Right lobe of liver (tissue), 6 donors: ENCODE measurements around the gene TEX261. TPM values are rescaled to one million over a fixed set of nuclear protein-coding genes. Genes with fewer than 3 reads are reported as not detected.
"Not testable (repeated sequence)": the region's sequence is repeated elsewhere in the genome, so short reads cannot be mapped to it uniquely, and the experiment has no call there.

ENCODE experiments used
- ATAC-seq, 4 donors: fragments of 200-7000 bp; cut with Tn5 transposase; one replicate each; pipeline ENCODE4 v1.9.1; 2020; ENCODE audit warnings: mild to moderate bottlenecking in 4 of 4, moderate library complexity in 4 of 4
- DNase-seq, 3 donors: peaks; one replicate each; pipeline ENCODE4 v3.0.0-alpha.2; 2020
- H3K27ac ChIP-seq, 3 donors: fragments of 200-600 bp; one replicate each; pipeline ENCODE4 v1.8.0; 2022
- H3K27me3 ChIP-seq, 2 donors: fragments of 200-600 bp; one replicate each; pipeline ENCODE4 v1.8.0; 2022
- H3K36me3 ChIP-seq, 4 donors: fragments of 200-600 bp; sonication (generic) in 1 of 4; one replicate each; pipeline versions ENCODE4 v1.5.1 to v1.8.0; 2017 to 2022; ENCODE audit warnings: control low read depth in 1 of 4
- H3K4me1 ChIP-seq, 4 donors: fragments of 200-600 bp; sonication (generic) in 1 of 4; one replicate each; pipeline versions ENCODE4 v1.5.1 to v1.8.0; 2017 to 2022; ENCODE audit warnings: control low read depth in 1 of 4
- H3K4me3 ChIP-seq, 3 donors: fragments of 200-600 bp; one replicate each; pipeline ENCODE4 v1.8.0; 2022
- H3K9me3 ChIP-seq, 4 donors: fragments of 200-600 bp; sonication (generic) in 1 of 4; one replicate each; pipeline versions ENCODE4 v1.5.1 to v1.8.0; 2017 to 2022; ENCODE audit warnings: control low read depth in 1 of 4
- CTCF ChIP-seq, 4 donors: fragments of 200-600 bp in 3 of 4; fragments of 450-650 bp in 1 of 4; IDR thresholded peaks; one replicate each; pipeline versions ENCODE4 v1.5.1 to v1.8.0; 2016 to 2022; ENCODE audit warnings: antibody characterized with exemption in 4 of 4, mild to moderate bottlenecking in 2 of 4
- POLR2A ChIP-seq: fragments of 450-650 bp; IDR thresholded peaks from one replicate; pipeline ENCODE4 v1.6.1; 2017; ENCODE audit warnings: antibody characterized with exemption, mild to moderate bottlenecking
- WGBS: methylation state at CpG from one replicate; pipeline ENCODE4 v1.1.6; 2018; ENCODE audit warnings: low coverage, low lambda C conversion rate; ENCODE audit not compliant: insufficient coverage; ENCODE audit errors: missing lambda C conversion rate; 5-methylcytosine and 5-hydroxymethylcytosine counted together
- intact Hi-C, 2 donors: fragments of 100-400 bp; cut with DNase I; formaldehyde crosslinking; loops; one replicate each; pipeline versions ENCODE4 v1.11.2 to v1.14.1; 2022
- total RNA-seq, 6 experiments: library from RNA; depleted of rRNA in 2 of 6; stranded (reverse); fragments of >200 nt in 2 of 6; fragmentation: NEBNext Ultra II Directional in 3 of 6; extraction: Animal tissue kit (Norgen Biotek cat#: 25700) in 3 of 6; gene quantifications; one replicate each; pipeline versions ENCODE4 v1.1.0 to v1.2.4, GENCODE V29; 2016 to 2023
- donor health status: DM: no; HTN: yes; CAD: no.
- donor health status: DM: no; HTN: no; CAD: no.
- donor health status: DM: no; HTN: no; CAD: no.
- donor health status: DM: no; HTN: yes; CAD: no.
- donor health status: DM: no; HTN: yes; CAD: no.

TEX261 gene
- total RNA-seq, 6 experiments from 2014 or later = 26.5 to 33.2 (median 27.1) TPM

- no peaks in the 10 kb centered on the region for H3K9me3 ChIP-seq
- no peaks in the 10 kb centered on the region for H3K4me1 ChIP-seq
- H3K27ac ChIP-seq = no peak overlapping the region
- H3K27me3 ChIP-seq = no peaks in the 10 kb centered on the region
- H3K4me3 ChIP-seq = peak overlapping the region in 1 of 3 donors; percentile 44
- no peaks in the 10 kb centered on the region for H3K36me3 ChIP-seq
- peak; percentile 78 to 84 (median 80) for DNase-seq
- no peak for TF ChIP-seq POLR2A
- TF ChIP-seq CTCF (IDR thresholded peaks at IDR 0.05) = peak; percentile 71 to 93 (median 92)
- ATAC-seq = peak; percentile 86 to 97 (median 94)
- intact Hi-C loops = no loop called here
- WGBS = 14% methylated on average over 19 of the region's 21 CpGs
Observed at GRCh38 chr2:71000780-71001591, 6.3 kb upstream of the TEX261 start.

- H3K9me3 ChIP-seq, intact Hi-C loops: not testable (repeated sequence)
- peak in 1 of 3 donors; percentile 9 for DNase-seq
Observed at GRCh38 chr2:70999931-71000330, 5.3 kb upstream of the TEX261 start.

GRCh38 chr2:70999362-70999761 lies 4.7 kb upstream of the TEX261 start:
- peak in 1 of 3 donors; percentile 39 for DNase-seq
- Histone ChIP-seq H3K27me3 (no peaks in the 10 kb centered on the region), H3K36me3 (no peaks in the 10 kb centered on the region), H3K9me3 (no peaks in the 10 kb centered on the region), H3K4me1 (no peaks in the 10 kb centered on the region), H3K27ac (no peak overlapping the region), H3K4me3 (no peak overlapping the region)
- intact Hi-C loops = no loop called here
- 13% methylated on average over 1 of the region's 2 CpGs for WGBS
- TF ChIP-seq CTCF (IDR thresholded peaks at IDR 0.05) (no peak), POLR2A (no peak)
- ATAC-seq = no peak

More at GRCh38 chr2:70999931-71000330, 5.3 kb upstream of the TEX261 start:
- H3K27ac ChIP-seq, H3K27me3 ChIP-seq, H3K4me1 ChIP-seq, H3K36me3 ChIP-seq, ATAC-seq, H3K4me3 ChIP-seq: not testable (repeated sequence)
- 82% methylated on average over 4 of the region's 10 CpGs for WGBS

- H3K4me3 ChIP-seq, H3K36me3 ChIP-seq, H3K27ac ChIP-seq, H3K4me1 ChIP-seq, H3K27me3 ChIP-seq, H3K9me3 ChIP-seq, DNase-seq, ATAC-seq, intact Hi-C loops: not testable (repeated sequence)
- 86% methylated on average over 4 of the region's 4 CpGs for WGBS
Observed at GRCh38 chr2:70998885-70999284, 4.2 kb upstream of the TEX261 start.

GRCh38 chr2:70995426-70995729 lies 705 bp upstream of the TEX261 start:
- H3K27ac ChIP-seq = no peak overlapping the region

More at GRCh38 chr2:70995426-70995729, 705 bp upstream of the TEX261 start:
- peaks cover 0 to 15% (median 7%) of the 10 kb centered on the region in 4 donors for H3K4me1 ChIP-seq
- WGBS = 2% methylated on average over 11 of the region's 11 CpGs
- DNase-seq (no peak), ATAC-seq (peak; percentile 42 to 60 (median 52))
- no peaks in the 10 kb centered on the region for H3K27me3 ChIP-seq
- intact Hi-C loops = no loop called here
- TF ChIP-seq CTCF (IDR thresholded peaks at IDR 0.05) (peak; percentile 22 to 35 (median 22)), POLR2A (no peak)
- H3K36me3 ChIP-seq = peaks cover 0 to 4% (median 0%) of the 10 kb centered on the region in 4 donors
- peak overlapping the region; percentile 91 to 99 (median 98) for H3K4me3 ChIP-seq
- no peaks in the 10 kb centered on the region for H3K9me3 ChIP-seq
